MM.1S (cell line): ENCODE results near the gene UACA.

Experiments
- EZH2 ChIP-seq: fragments of 300-600 bp; sonication (generic); optimal IDR thresholded peaks from 2 replicates; pipeline ENCODE3; 2017; ENCODE audit warnings: low read depth, mild to moderate bottlenecking, antibody characterized with exemption, low read length, mixed read lengths
- EZH2phosphoT487 ChIP-seq: fragments of 300-600 bp; sonication (generic); IDR thresholded peaks from 2 replicates; pipeline ENCODE4 v1.6.1; 2018; ENCODE audit warnings: antibody characterized with exemption, low read length
- TF ChIP-seq, protein P1 (sequence below): fragments of 300-600 bp; sonication (generic); IDR thresholded peaks from 2 replicates; pipeline ENCODE4 v1.5.1; 2016; ENCODE audit warnings: antibody characterized with exemption, low read length, mixed read lengths

DNA sequence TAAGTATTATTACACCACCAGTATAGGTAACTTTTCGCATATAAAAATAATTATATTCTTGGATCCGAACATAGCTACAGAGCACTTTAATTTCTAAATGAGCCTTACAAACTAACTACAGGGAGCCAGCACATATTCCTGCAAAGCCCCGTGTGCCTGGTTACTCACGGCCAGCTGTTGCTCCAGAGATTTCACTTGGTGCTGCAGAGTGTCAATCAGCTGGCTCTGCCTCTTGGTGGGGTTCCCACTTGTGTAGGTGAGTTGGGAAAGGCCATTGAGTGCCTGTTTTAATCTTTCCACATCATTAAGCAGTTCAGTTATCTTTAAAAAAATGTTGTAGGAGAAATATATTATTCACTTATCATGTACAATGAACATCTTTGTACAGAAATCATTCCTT, 98.9 kb downstream of the UACA start:
- TF ChIP-seq, protein P1, sequence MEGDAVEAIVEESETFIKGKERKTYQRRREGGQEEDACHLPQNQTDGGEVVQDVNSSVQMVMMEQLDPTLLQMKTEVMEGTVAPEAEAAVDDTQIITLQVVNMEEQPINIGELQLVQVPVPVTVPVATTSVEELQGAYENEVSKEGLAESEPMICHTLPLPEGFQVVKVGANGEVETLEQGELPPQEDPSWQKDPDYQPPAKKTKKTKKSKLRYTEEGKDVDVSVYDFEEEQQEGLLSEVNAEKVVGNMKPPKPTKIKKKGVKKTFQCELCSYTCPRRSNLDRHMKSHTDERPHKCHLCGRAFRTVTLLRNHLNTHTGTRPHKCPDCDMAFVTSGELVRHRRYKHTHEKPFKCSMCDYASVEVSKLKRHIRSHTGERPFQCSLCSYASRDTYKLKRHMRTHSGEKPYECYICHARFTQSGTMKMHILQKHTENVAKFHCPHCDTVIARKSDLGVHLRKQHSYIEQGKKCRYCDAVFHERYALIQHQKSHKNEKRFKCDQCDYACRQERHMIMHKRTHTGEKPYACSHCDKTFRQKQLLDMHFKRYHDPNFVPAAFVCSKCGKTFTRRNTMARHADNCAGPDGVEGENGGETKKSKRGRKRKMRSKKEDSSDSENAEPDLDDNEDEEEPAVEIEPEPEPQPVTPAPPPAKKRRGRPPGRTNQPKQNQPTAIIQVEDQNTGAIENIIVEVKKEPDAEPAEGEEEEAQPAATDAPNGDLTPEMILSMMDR = no peak
- TF ChIP-seq EZH2phosphoT487 = no peak
- no peak for TF ChIP-seq EZH2
